Measurements from ENCODE around the gene PPP1R9A. TPM values are rescaled to one million over a fixed set of nuclear protein-coding genes. Genes with fewer than 3 reads are reported as not detected.

PPP1R9A gene
- total RNA-seq, 1 donor from 2014 or later: 19.9 TPM

DNA sequence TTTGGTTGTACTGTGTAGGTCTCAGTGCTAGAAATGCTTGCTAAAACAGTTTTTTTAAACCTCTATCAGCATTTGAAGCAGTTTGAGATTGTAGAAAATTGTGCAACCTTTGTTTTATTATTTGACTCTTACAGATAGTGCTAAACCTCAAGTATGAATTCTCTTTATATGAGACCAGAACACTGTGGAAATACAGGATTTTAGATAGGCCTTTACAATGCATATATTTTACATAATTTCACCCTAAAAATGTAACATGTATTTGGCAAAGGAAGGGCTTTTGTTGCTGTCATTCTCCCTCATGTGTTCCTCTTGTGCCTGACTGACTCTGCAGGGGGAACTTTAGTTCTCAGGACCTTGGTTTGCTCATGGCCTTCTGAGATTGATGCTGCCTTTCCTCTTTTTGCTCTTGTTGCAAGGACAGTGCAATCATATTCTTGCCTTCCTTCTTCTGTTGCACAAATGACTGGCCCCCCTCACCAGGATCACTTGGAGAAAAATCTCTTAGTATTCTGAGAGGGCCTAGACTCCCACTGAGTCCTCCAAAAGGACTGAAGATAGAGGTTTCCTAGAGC is 188.7 kb downstream of the PPP1R9A start:
- Histone ChIP-seq H3K4me3 (ENCODE audit: low read depth, low read length) (no peak overlapping the region), H3K27me3 (ENCODE audit: control insufficient read depth, insufficient read depth, low read length) (no peaks in the 10 kb centered on the region), H3K36me3 (ENCODE audit: control insufficient read depth, insufficient read depth, low read length) (no peaks in the 10 kb centered on the region)
- no peak for TF ChIP-seq CTCF (IDR thresholded peaks at IDR 0.05; ENCODE audit: insufficient read depth, low read length, poor library complexity, severe bottlenecking)
- DNase-seq (ENCODE audit: low read depth): no peak

- no peak overlapping the region for H3K4me3 ChIP-seq (ENCODE audit: low read depth, low read length)
- no peaks in the 10 kb centered on the region for H3K27me3 ChIP-seq (ENCODE audit: control insufficient read depth, insufficient read depth, low read length)
- DNase-seq (ENCODE audit: low read depth): no peak
- H3K36me3 ChIP-seq (ENCODE audit: control insufficient read depth, insufficient read depth, low read length): no peaks in the 10 kb centered on the region
- no peak for TF ChIP-seq CTCF (IDR thresholded peaks at IDR 0.05; ENCODE audit: insufficient read depth, low read length, poor library complexity, severe bottlenecking)
Observed at GRCh38 chr7:95097291-95097690, 189.9 kb downstream of the PPP1R9A start.

DNA sequence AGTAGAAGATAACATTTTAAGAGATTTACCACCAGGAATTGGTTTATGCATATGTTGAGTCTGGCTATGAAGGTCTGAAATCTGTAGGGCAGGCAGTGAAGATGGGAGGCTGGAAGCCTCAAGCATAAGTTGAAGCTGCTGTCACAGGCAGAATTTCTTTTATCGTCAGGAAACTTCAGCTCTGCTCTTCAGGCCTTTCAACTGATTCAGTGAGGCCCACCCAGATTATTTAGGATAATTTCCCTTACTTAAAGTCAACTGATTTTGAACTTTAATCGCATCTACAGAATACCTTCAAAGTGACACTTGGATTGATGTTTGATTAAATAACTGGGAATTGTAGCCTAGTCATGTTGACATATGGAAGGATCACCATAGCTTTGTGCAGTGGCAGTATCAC is 190.5 kb downstream of the PPP1R9A start:
- Histone ChIP-seq H3K36me3 (ENCODE audit: control insufficient read depth, insufficient read depth, low read length) (no peaks in the 10 kb centered on the region), H3K27me3 (ENCODE audit: control insufficient read depth, insufficient read depth, low read length) (no peaks in the 10 kb centered on the region), H3K4me3 (ENCODE audit: low read depth, low read length) (no peak overlapping the region)
- TF ChIP-seq CTCF (IDR thresholded peaks at IDR 0.05; ENCODE audit: insufficient read depth, low read length, poor library complexity, severe bottlenecking): no peak
- no peak for DNase-seq (ENCODE audit: low read depth)

GRCh38 chr7:95099106-95099505 is 191.7 kb downstream of the PPP1R9A start:
- H3K27me3 ChIP-seq (ENCODE audit: control insufficient read depth, insufficient read depth, low read length): no peaks in the 10 kb centered on the region
- no peaks in the 10 kb centered on the region for H3K36me3 ChIP-seq (ENCODE audit: control insufficient read depth, insufficient read depth, low read length)
- TF ChIP-seq CTCF (IDR thresholded peaks at IDR 0.05; ENCODE audit: insufficient read depth, low read length, poor library complexity, severe bottlenecking): no peak
- DNase-seq (ENCODE audit: low read depth): no peak
- no peak overlapping the region for H3K4me3 ChIP-seq (ENCODE audit: low read depth, low read length)

- Histone ChIP-seq H3K36me3 (ENCODE audit: control insufficient read depth, insufficient read depth, low read length) (no peaks in the 10 kb centered on the region), H3K4me3 (ENCODE audit: low read depth, low read length) (no peak overlapping the region)
Observed at GRCh38 chr7:95101422-95101821, 194.0 kb downstream of the PPP1R9A start.

More at GRCh38 chr7:95101422-95101821, 194.0 kb downstream of the PPP1R9A start:
- no peak for TF ChIP-seq CTCF (IDR thresholded peaks at IDR 0.05; ENCODE audit: insufficient read depth, low read length, poor library complexity, severe bottlenecking)
- no peak for DNase-seq (ENCODE audit: low read depth)
- no peaks in the 10 kb centered on the region for H3K27me3 ChIP-seq (ENCODE audit: control insufficient read depth, insufficient read depth, low read length)

All from kidney epithelial cell (primary cell).